Measurements from ENCODE around the gene TEX22. TPM values are rescaled to one million over a fixed set of nuclear protein-coding genes. Genes with fewer than 3 reads are reported as not detected.

TEX22 gene
- total RNA-seq, 1 donor from 2014 or later = not detected

GRCh38 chr14:105368426-105368825 lies 29.9 kb upstream of the TEX22 start:
- no peak for TF ChIP-seq CTCF (IDR thresholded peaks at IDR 0.05)
- DNase-seq (ENCODE audit: low spot score in 2 of 2) = no peak
- Histone ChIP-seq H3K4me1 (no peaks in the 10 kb centered on the region), H3K4me3 (no peak overlapping the region), H3K27ac (no peak overlapping the region), H3K9me3 (no peaks in the 10 kb centered on the region), H3K36me3 (peaks cover 26 to 30% of the 10 kb centered on the region in 2 donors), H3K27me3 (no peaks in the 10 kb centered on the region)
- intact Hi-C loops (cut with DNase I) = no loop called here

- intact Hi-C loops (cut with DNase I) = no loop called here
- H3K36me3 ChIP-seq = peaks cover 26 to 30% of the 10 kb centered on the region in 2 donors
- no peak for TF ChIP-seq CTCF (IDR thresholded peaks at IDR 0.05)
Measured at GRCh38 chr14:105368910-105369652, 29.3 kb upstream of the TEX22 start.

DNA sequence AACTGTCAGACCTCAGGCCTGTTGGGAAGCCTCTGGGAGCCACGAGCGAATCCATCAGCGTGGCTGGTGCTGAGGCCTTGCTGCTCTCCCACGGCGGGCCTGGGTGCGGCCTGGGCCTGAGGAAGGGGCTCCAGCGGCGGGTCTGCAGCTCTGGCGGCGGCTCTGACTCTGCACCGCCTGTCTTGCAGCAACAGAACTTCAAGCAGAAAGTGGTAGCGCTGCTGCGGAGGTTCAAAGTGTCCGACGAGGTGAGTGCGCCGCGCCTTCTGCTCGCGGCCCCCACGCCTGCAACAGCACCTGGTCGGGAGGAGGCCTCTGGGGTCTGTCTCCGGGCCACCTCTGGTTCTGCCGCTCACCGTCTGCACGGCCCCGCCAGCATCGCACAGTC lies 28.7 kb upstream of the TEX22 start:
- intact Hi-C loops (cut with DNase I) = loop anchor here (1.0 to 2.0 kb wide), 3 partner anchors 79 to 159 kb away; no protein-coding TSS in a partner anchor
- no peaks in the 10 kb centered on the region for H3K4me1 ChIP-seq
- no peak for TF ChIP-seq CTCF (IDR thresholded peaks at IDR 0.05)
- no peak overlapping the region for H3K4me3 ChIP-seq
- no peak for DNase-seq (ENCODE audit: low spot score in 2 of 2)
- H3K27me3 ChIP-seq = no peaks in the 10 kb centered on the region
- H3K27ac ChIP-seq = no peak overlapping the region
- H3K36me3 ChIP-seq = peaks cover 26 to 30% of the 10 kb centered on the region in 2 donors
- no peaks in the 10 kb centered on the region for H3K9me3 ChIP-seq

More at GRCh38 chr14:105368910-105369652, 29.3 kb upstream of the TEX22 start:
- no peak overlapping the region for H3K27ac ChIP-seq
- no peak for DNase-seq (ENCODE audit: low spot score in 2 of 2)
- H3K4me1 ChIP-seq = no peaks in the 10 kb centered on the region
- H3K4me3 ChIP-seq = no peak overlapping the region
- H3K9me3 ChIP-seq = no peaks in the 10 kb centered on the region
- no peaks in the 10 kb centered on the region for H3K27me3 ChIP-seq

DNA sequence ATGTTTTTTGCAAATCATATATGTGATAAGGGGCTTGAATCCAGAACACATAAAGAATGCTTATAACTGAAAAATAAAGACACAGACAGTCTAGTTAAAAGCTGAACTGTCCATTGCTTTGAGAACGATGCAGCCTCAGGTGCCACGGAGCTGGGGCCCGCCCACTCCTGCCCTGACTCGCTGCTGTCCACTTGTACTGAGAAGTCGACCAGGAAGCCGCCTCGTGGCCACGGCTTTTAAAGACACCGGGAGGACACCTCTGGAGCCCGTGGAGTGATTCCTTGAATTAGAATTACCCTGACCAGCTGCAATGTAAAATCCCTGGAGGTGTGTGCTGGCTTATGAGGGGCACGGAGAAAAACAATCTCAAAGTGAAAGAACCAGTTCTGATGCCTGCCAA lies 23.9 kb upstream of the TEX22 start:
- no peak for DNase-seq (ENCODE audit: low spot score in 2 of 2)
- Histone ChIP-seq H3K4me3 (no peak overlapping the region), H3K27me3 (no peaks in the 10 kb centered on the region), H3K36me3 (peaks cover 6 to 10% of the 10 kb centered on the region in 2 donors), H3K4me1 (no peaks in the 10 kb centered on the region), H3K27ac (no peak overlapping the region), H3K9me3 (no peaks in the 10 kb centered on the region)
- intact Hi-C loops (cut with DNase I) = no loop called here
- no peak for TF ChIP-seq CTCF (IDR thresholded peaks at IDR 0.05)

DNA sequence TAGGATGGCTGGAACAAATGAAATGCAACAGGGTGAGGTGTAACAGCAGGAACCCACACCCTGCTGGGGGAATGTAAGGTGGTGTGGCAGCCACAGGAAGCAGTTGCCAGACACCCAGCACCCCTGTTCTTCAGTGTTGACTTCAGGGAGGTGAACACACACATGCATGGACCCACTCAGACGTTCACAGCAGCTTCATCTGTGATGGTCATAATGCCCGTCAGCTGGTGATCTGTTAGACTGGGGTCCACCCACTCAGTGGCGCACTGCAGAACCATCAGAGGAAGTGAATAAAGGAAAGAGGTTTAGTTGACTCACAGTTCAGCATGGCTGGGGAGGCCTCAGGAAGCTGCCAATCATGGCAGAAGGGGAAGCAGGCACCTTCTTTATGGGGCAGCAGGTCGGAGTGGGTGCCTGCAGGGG lies 22.7 kb upstream of the TEX22 start:
- Histone ChIP-seq H3K36me3 (peaks cover 4 to 11% of the 10 kb centered on the region in 2 donors), H3K27ac (no peak overlapping the region), H3K27me3 (no peaks in the 10 kb centered on the region), H3K4me3 (no peak overlapping the region), H3K9me3 (no peaks in the 10 kb centered on the region), H3K4me1 (no peaks in the 10 kb centered on the region)
- no peak for TF ChIP-seq CTCF (IDR thresholded peaks at IDR 0.05)
- intact Hi-C loops (cut with DNase I) = no loop called here
- no peak for DNase-seq (ENCODE audit: low spot score in 2 of 2)

Measured in ascending aorta (tissue), 2 donors.